ENCODE results near the gene STPG3.

DNA sequence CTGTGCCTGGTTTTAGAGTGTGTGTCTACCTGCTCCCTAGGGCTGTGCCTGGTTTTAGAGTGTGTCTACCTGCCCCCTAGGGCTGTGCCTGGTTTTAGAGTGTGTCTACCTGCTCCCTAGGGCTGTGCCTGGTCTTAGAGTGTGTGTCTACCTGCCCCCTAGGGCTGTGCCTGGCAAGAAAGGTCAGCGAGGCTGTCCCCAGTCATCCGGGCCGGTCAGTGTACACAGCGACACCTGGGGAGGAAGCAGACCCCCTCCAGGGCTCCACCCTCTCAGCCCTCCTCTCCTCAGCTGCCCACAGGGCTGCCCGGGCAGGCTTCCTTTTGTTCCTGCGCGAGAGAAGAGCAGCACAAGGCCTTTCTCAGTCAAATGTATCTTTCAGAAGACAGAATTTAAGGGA is 46.9 kb downstream of the STPG3 start:
- TF ChIP-seq, protein P1, sequence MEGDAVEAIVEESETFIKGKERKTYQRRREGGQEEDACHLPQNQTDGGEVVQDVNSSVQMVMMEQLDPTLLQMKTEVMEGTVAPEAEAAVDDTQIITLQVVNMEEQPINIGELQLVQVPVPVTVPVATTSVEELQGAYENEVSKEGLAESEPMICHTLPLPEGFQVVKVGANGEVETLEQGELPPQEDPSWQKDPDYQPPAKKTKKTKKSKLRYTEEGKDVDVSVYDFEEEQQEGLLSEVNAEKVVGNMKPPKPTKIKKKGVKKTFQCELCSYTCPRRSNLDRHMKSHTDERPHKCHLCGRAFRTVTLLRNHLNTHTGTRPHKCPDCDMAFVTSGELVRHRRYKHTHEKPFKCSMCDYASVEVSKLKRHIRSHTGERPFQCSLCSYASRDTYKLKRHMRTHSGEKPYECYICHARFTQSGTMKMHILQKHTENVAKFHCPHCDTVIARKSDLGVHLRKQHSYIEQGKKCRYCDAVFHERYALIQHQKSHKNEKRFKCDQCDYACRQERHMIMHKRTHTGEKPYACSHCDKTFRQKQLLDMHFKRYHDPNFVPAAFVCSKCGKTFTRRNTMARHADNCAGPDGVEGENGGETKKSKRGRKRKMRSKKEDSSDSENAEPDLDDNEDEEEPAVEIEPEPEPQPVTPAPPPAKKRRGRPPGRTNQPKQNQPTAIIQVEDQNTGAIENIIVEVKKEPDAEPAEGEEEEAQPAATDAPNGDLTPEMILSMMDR (IDR thresholded peaks at IDR 0.05), result no peak
- TF ChIP-seq POLR2A (IDR thresholded peaks at IDR 0.05), result no peak
- no peak for TF ChIP-seq EP300 (IDR thresholded peaks at IDR 0.05)
